Gastroesophageal sphincter (tissue), 4 donors: Measurements from ENCODE around the gene ARL13B. TPM values are rescaled to one million over a fixed set of nuclear protein-coding genes. Genes with fewer than 3 reads are reported as not detected.

Experiments used
- ATAC-seq: fragments of 150-250 bp; one replicate; pipeline ENCODE4 v1.9.1; 2016; ENCODE audit warnings: mild to moderate bottlenecking, moderate library complexity
- H3K27ac ChIP-seq, 4 donors: fragments of 200-600 bp; sonication (generic) in 3 of 4; 1 replicate in 3 of 4; 2 replicates in 1 of 4; pipeline ENCODE4 v1.5.1; 2016 to 2019
- H3K27me3 ChIP-seq: fragments of 200-600 bp; sonication (generic); one replicate; pipeline ENCODE4 v1.5.1; 2019
- H3K36me3 ChIP-seq, 2 donors: fragments of 200-600 bp; sonication (generic); one replicate each; pipeline ENCODE4 v1.5.1; 2019; ENCODE audit warnings: control low read depth in 1 of 2
- H3K4me1 ChIP-seq, 3 donors: fragments of 200-600 bp; sonication (generic); 1 replicate in 2 of 3; 2 replicates in 1 of 3; pipeline ENCODE4 v1.5.1; 2016 to 2019; ENCODE audit warnings: control low read depth in 2 of 3
- H3K4me3 ChIP-seq, 2 donors: fragments of 200-600 bp; sonication (generic); one replicate each; pipeline ENCODE4 v1.5.1; 2019; ENCODE audit warnings: mild to moderate bottlenecking in 1 of 2, moderate library complexity in 1 of 2
- H3K9me3 ChIP-seq, 3 donors: fragments of 200-600 bp; sonication (generic); one replicate each; pipeline ENCODE4 v1.5.1; 2017 to 2019; ENCODE audit warnings: control low read depth in 2 of 3
- EP300 ChIP-seq: sonication (generic); formaldehyde crosslinking; IDR thresholded peaks from one replicate; pipeline ENCODE4 v1.6.1; 2017; ENCODE audit warnings: antibody characterized with exemption, mild to moderate bottlenecking
- POLR2A ChIP-seq, 2 donors: fragments of 450-650 bp; IDR thresholded peaks; one replicate each; pipeline ENCODE4 v1.6.1; 2017; ENCODE audit warnings: antibody characterized with exemption in 2 of 2, mild to moderate bottlenecking in 2 of 2, moderate library complexity in 1 of 2
- POLR2AphosphoS5 ChIP-seq: sonication (generic); formaldehyde crosslinking; IDR thresholded peaks from one replicate; pipeline ENCODE4 v1.6.1; 2017; ENCODE audit warnings: antibody characterized with exemption
- WGBS, 2 donors: methylation state at CpG; one replicate each; pipeline ENCODE4 v1.1.5; 2018; ENCODE audit warnings: low coverage in 1 of 2; 5-methylcytosine and 5-hydroxymethylcytosine counted together
- small RNA-seq, 4 donors: library from RNA; depleted of rRNA; stranded (forward); fragments of <200 nt; gene quantifications; one replicate each; pipeline ENCODE3, GENCODE V24; 2016
- total RNA-seq, 4 donors: library from RNA; depleted of rRNA; stranded (reverse); fragments of >200 nt; gene quantifications; one replicate each; pipeline ENCODE4 v1.1.0, GENCODE V29; 2016
- TF ChIP-seq, protein P1 (sequence below), 4 experiments: fragments of 200-600 bp in 2 of 4; fragments of 450-650 bp in 2 of 4; sonication (generic) in 1 of 4; IDR thresholded peaks; one replicate each; pipeline ENCODE4 v1.5.1; 2017 to 2019; ENCODE audit warnings: antibody characterized with exemption in 4 of 4, mild to moderate bottlenecking in 2 of 4, moderate library complexity in 2 of 4

ARL13B gene
- total RNA-seq, 4 donors from 2014 or later = 10.8 to 22.5 (median 15.3) TPM

DNA sequence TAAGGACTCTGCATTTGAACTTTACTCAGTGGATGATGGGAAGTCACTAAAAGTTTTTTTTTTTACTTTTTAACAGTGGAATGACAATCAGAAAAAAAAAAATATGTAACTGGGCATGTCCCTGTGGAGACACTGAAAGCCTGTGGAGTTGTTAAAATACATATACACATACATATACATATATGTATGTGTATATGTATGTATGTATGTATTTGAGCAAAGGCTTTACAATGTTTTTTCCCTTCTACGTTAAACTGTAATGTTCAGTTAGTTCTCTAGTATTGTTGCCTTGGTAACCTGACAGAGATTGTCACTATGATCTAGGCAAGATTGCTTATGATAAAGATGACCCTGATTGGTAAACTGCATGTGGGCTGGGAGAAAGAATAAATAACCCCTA, 113.2 kb downstream of the ARL13B start:
- WGBS, 2 donors = 60 to 67% methylated on average over 1 of the region's 1 CpG
- ATAC-seq = no peak
- no peaks in the 10 kb centered on the region for H3K4me1 ChIP-seq
- no peak overlapping the region for H3K4me3 ChIP-seq
- no peak overlapping the region for H3K27ac ChIP-seq
- TF ChIP-seq EP300 (no peak), POLR2AphosphoS5 (no peak), POLR2A (IDR thresholded peaks at IDR 0.05) (no peak)
- TF ChIP-seq, protein P1, sequence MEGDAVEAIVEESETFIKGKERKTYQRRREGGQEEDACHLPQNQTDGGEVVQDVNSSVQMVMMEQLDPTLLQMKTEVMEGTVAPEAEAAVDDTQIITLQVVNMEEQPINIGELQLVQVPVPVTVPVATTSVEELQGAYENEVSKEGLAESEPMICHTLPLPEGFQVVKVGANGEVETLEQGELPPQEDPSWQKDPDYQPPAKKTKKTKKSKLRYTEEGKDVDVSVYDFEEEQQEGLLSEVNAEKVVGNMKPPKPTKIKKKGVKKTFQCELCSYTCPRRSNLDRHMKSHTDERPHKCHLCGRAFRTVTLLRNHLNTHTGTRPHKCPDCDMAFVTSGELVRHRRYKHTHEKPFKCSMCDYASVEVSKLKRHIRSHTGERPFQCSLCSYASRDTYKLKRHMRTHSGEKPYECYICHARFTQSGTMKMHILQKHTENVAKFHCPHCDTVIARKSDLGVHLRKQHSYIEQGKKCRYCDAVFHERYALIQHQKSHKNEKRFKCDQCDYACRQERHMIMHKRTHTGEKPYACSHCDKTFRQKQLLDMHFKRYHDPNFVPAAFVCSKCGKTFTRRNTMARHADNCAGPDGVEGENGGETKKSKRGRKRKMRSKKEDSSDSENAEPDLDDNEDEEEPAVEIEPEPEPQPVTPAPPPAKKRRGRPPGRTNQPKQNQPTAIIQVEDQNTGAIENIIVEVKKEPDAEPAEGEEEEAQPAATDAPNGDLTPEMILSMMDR (IDR thresholded peaks at IDR 0.05) = no peak
- peaks cover 0 to 71% of the 10 kb centered on the region in 2 donors for H3K36me3 ChIP-seq
- H3K27me3 ChIP-seq = no peaks in the 10 kb centered on the region
- H3K9me3 ChIP-seq = no peaks in the 10 kb centered on the region

DNA sequence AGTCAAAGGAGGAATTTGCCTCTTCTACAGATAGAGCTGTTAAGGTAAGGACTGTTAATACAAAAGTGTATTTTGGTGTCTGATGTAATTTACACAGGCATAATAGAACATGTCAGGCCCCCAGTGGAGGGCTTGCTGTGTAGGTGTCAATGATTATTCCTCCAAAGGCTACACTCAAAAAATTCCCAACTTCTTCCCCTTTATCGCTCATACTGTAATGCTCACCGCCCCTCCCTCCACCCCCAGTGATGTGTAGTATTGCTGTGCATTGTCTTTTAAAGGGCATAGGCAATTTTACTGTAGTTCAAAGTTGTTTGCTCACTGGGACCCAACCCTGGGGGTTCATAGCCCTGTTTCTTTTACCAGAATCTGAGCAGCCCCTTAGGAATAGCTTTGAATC, 115.2 kb downstream of the ARL13B start:
- Histone ChIP-seq H3K36me3 (peaks cover 0 to 78% of the 10 kb centered on the region in 2 donors), H3K27ac (no peak overlapping the region), H3K4me1 (no peaks in the 10 kb centered on the region), H3K27me3 (no peaks in the 10 kb centered on the region), H3K4me3 (no peak overlapping the region), H3K9me3 (no peaks in the 10 kb centered on the region)
- no peak for ATAC-seq
- TF ChIP-seq, protein P1 (IDR thresholded peaks at IDR 0.05) = no peak
- no peak for TF ChIP-seq EP300
- TF ChIP-seq POLR2A (IDR thresholded peaks at IDR 0.05) = no peak
- no peak for TF ChIP-seq POLR2AphosphoS5
- WGBS, 2 donors = 92 to 93% methylated on average over 2 of the region's 2 CpGs

DNA sequence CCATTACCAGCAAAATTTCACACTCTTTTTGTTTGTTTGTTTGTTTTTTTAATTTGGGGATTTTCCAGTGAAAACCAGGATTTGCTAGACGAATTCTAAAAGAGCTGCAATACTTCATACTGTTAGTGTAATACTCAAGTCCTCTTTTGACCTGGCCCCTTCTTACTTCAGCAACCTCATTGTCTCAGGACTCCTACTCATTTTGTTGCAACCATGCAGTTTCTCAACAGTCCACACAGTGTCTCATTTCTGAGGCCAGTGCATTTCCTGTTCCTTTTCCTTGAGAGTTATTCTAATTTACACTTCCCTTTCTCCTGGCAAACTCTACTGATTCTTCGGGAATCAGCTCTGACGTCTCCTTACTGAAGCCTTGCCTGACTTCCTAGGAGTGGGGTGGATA, 118.5 kb downstream of the ARL13B start:
- H3K4me3 ChIP-seq = no peak overlapping the region
- TF ChIP-seq POLR2AphosphoS5 (no peak), EP300 (no peak), POLR2A (IDR thresholded peaks at IDR 0.05) (no peak)
- TF ChIP-seq, protein P1 (IDR thresholded peaks at IDR 0.05) = no peak
- peaks cover 0 to 68% of the 10 kb centered on the region in 2 donors for H3K36me3 ChIP-seq
- WGBS, 2 donors = 50 to 67% methylated on average over 2 to 3 of the region's 3 CpGs
- H3K27ac ChIP-seq = no peak overlapping the region
- no peaks in the 10 kb centered on the region for H3K9me3 ChIP-seq
- H3K27me3 ChIP-seq = no peaks in the 10 kb centered on the region
- ATAC-seq = no peak
- no peaks in the 10 kb centered on the region for H3K4me1 ChIP-seq

DNA sequence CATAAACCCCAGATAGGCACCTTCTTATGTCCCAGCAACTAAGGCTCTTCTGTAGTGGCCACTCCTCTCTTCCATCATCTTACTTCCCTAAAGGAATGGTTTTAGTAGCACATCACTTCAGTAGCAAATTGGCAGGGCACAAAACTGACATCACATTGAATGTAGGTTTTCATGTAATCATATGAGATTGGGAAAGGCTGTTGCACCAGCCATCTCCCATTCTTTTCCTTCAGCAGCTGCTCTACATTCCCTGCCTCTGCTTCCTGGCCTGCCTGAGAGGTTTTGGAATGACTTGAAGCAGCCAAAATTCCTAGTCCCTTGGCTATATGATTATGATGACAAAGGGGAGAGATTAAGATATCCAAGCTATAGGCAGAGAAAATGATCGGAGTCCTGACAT, 119.4 kb downstream of the ARL13B start:
- 89 to 100% methylated on average over 1 of the region's 1 CpG for WGBS, 2 donors
- Histone ChIP-seq H3K4me1 (no peaks in the 10 kb centered on the region), H3K27ac (no peak overlapping the region), H3K9me3 (no peaks in the 10 kb centered on the region), H3K27me3 (no peaks in the 10 kb centered on the region), H3K36me3 (peaks cover 0 to 73% of the 10 kb centered on the region in 2 donors), H3K4me3 (no peak overlapping the region)
- TF ChIP-seq POLR2AphosphoS5 = no peak
- TF ChIP-seq POLR2A (IDR thresholded peaks at IDR 0.05) = no peak
- TF ChIP-seq EP300 = no peak
- TF ChIP-seq, protein P1 (IDR thresholded peaks at IDR 0.05) = no peak
- no peak for ATAC-seq

DNA sequence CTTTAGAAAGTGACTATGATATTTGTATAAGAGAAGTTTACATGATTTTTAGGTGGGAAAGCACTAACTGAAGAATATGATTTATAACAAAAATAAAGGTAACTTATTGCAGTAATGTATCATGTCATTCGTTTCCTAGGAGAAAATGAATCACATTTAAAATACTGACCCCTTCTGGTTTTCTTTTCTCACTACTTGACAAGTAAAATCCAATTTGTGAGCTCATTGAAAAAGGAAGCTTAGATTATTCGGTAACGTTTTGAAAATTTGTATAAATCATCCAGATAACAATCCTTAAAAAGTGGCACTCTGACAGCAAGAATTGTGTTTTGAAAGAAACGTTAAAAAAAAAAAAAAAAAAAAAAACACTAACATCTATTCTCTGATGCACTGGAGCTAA, 121.9 kb downstream of the ARL13B start:
- Histone ChIP-seq H3K9me3 (no peaks in the 10 kb centered on the region), H3K4me1 (no peaks in the 10 kb centered on the region), H3K27ac (no peak overlapping the region), H3K4me3 (no peak overlapping the region), H3K27me3 (no peaks in the 10 kb centered on the region), H3K36me3 (peaks cover 0 to 67% of the 10 kb centered on the region in 2 donors)
- WGBS, 2 donors = 44 to 56% methylated on average over 4 of the region's 4 CpGs
- TF ChIP-seq, protein P1 (IDR thresholded peaks at IDR 0.05) = no peak
- TF ChIP-seq POLR2AphosphoS5 = no peak
- no peak for TF ChIP-seq EP300
- TF ChIP-seq POLR2A (IDR thresholded peaks at IDR 0.05) = no peak
- no peak for ATAC-seq

Small RNA genes lying within 50 kb of the gene (small RNA-seq; reads per million reads assigned to genes)
- 0 reads per million in 4 donors for gene RF00019
- 0 reads per million in 4 donors for gene RNU6-511P

Other genes starting within 250 kb of the ARL13B start
- gene PROS1, start 6.3 kb upstream of the ARL13B start, total RNA-seq = 10 to 100 TPM; 29.3 to 91.1 (median 42.1) TPM
- gene STX19, start 48.4 kb downstream of the ARL13B start, total RNA-seq = under 1 TPM in 1 of 4 donors, not detected in 3; 0.74 TPM
- gene DHFR2, start 82.8 kb downstream of the ARL13B start, total RNA-seq = 1 to 10 TPM; 5.2 to 9.6 (median 7.5) TPM
- 10 to 100 TPM in 2 of 4 donors, 1 to 10 TPM in 2; 4.7 to 12.8 (median 9.2) TPM for gene NSUN3, start 82.9 kb downstream of the ARL13B start, total RNA-seq